Esophagus (tissue), 2 donors: ENCODE data around the gene TPSAB1. TPM values are rescaled to one million over a fixed set of nuclear protein-coding genes. Genes with fewer than 3 reads are reported as not detected.
"Not testable (repeated sequence)": the region's sequence is repeated elsewhere in the genome, so short reads cannot be mapped to it uniquely, and the experiment has no call there.

ENCODE experiments used
- H3K27ac ChIP-seq, 2 donors: one replicate each; pipeline ENCODE4 v1.5.1; 2013; ENCODE audit warnings: low read depth in 2 of 2, mild to moderate bottlenecking in 2 of 2, inconsistent platforms in 1 of 2, low read length in 1 of 2, moderate library complexity in 1 of 2
- H3K27me3 ChIP-seq, 2 donors: one replicate each; pipeline ENCODE4 v1.6.1; 2013; ENCODE audit warnings: low read length in 2 of 2, control low read depth in 1 of 2, mild to moderate bottlenecking in 1 of 2; ENCODE audit not compliant: insufficient read depth in 2 of 2, control insufficient read depth in 1 of 2
- H3K36me3 ChIP-seq, 2 donors: one replicate each; pipeline ENCODE4 v1.6.1; 2013; ENCODE audit warnings: low read length in 1 of 2; ENCODE audit not compliant: control insufficient read depth in 2 of 2, insufficient read depth in 2 of 2
- H3K4me1 ChIP-seq, 2 donors: one replicate each; pipeline ENCODE4 v1.6.1; 2013; ENCODE audit warnings: low read length in 1 of 2; ENCODE audit not compliant: control insufficient read depth in 2 of 2, insufficient read depth in 2 of 2
- H3K4me3 ChIP-seq, 2 donors: one replicate each; pipeline ENCODE4 v1.5.1; 2013; ENCODE audit warnings: low read length in 2 of 2, mild to moderate bottlenecking in 2 of 2, low read depth in 1 of 2, moderate library complexity in 1 of 2
- H3K9me3 ChIP-seq, 2 donors: one replicate each; pipeline ENCODE4 v1.6.1; 2013; ENCODE audit warnings: mild to moderate bottlenecking in 2 of 2, low read depth in 1 of 2, low read length in 1 of 2, moderate library complexity in 1 of 2; ENCODE audit not compliant: control insufficient read depth in 2 of 2, insufficient read depth in 1 of 2
- WGBS, 2 donors: extraction: QIAGEN DNeasy Blood & Tissue Kit; methylation state at CpG; one replicate each; pipeline ENCODE4 v1.1.7; 2013; 5-methylcytosine and 5-hydroxymethylcytosine counted together
- polyA plus RNA-seq, 2 donors: library from polyadenylated mRNA; stranded (reverse); fragments of 200-250 nt; gene quantifications; one replicate each; pipeline ENCODE4 v1.2.3, GENCODE V29; 2013
- donor health status: healthy with polysubstance abuse.
- donor health status: Bipolar disorder and iron deficiency.

TPSAB1 gene
- polyA plus RNA-seq, result 10 to 100 TPM in 1 of 2 donors, 1 to 10 TPM in 1; 2.8 to 33.0 TPM

GRCh38 chr16:1240436-1240835 lies at the start of gene TPSAB1:
TSS of gene TPSAB1 (plus strand) at chr16:1240705. CDS start at chr16:1240939, 234 bp downstream.
- not testable (repeated sequence) for H3K27ac ChIP-seq

GRCh38 chr16:1190789-1191188 lies 49.7 kb upstream of the TPSAB1 start:
- H3K36me3 ChIP-seq, H3K27me3 ChIP-seq, H3K4me1 ChIP-seq, H3K9me3 ChIP-seq, H3K27ac ChIP-seq, H3K4me3 ChIP-seq: not testable (repeated sequence)
- 85 to 92% methylated on average over 10 to 11 of the region's 11 CpGs for WGBS, 2 donors

More at GRCh38 chr16:1240436-1240835, at the start of gene TPSAB1:
- not testable (repeated sequence) for H3K36me3 ChIP-seq, H3K9me3 ChIP-seq, H3K27me3 ChIP-seq, H3K4me3 ChIP-seq, H3K4me1 ChIP-seq
- 44 to 50% methylated on average over 5 to 8 of the region's 12 CpGs for WGBS, 2 donors

GRCh38 chr16:1192384-1193073 lies 48.0 kb upstream of the TPSAB1 start:
- no peak overlapping the region for H3K4me3 ChIP-seq
- H3K27me3 ChIP-seq, result no peaks in the 10 kb centered on the region
- H3K9me3 ChIP-seq, result no peaks in the 10 kb centered on the region
- no peaks in the 10 kb centered on the region for H3K36me3 ChIP-seq
- 66 to 72% methylated on average over 9 of the region's 9 CpGs for WGBS, 2 donors
- H3K4me1 ChIP-seq, result peaks cover 0 to 3% of the 10 kb centered on the region in 2 donors
- peak overlapping the region in 1 of 2 donors; percentile 69 for H3K27ac ChIP-seq

- H3K36me3 ChIP-seq, result no peaks in the 10 kb centered on the region
- 56 to 59% methylated on average over 26 to 30 of the region's 30 CpGs for WGBS, 2 donors
- H3K4me3 ChIP-seq, result no peak overlapping the region
- H3K27ac ChIP-seq, result peak overlapping the region in 1 of 2 donors; percentile 68
- H3K9me3 ChIP-seq, result no peaks in the 10 kb centered on the region
- peaks cover 0 to 3% of the 10 kb centered on the region in 2 donors for H3K4me1 ChIP-seq
- no peaks in the 10 kb centered on the region for H3K27me3 ChIP-seq
Observed at GRCh38 chr16:1193143-1193824, 47.2 kb upstream of the TPSAB1 start.

GRCh38 chr16:1193825-1194581 lies 46.5 kb upstream of the TPSAB1 start:
- Histone ChIP-seq H3K27ac (peak overlapping the region in 1 of 2 donors; percentile 21), H3K27me3 (no peaks in the 10 kb centered on the region), H3K36me3 (no peaks in the 10 kb centered on the region), H3K9me3 (no peaks in the 10 kb centered on the region), H3K4me3 (no peak overlapping the region), H3K4me1 (peaks cover 0 to 3% of the 10 kb centered on the region in 2 donors)
- WGBS, 2 donors, result 64 to 68% methylated on average over 29 of the region's 29 CpGs

- H3K36me3 ChIP-seq, result no peaks in the 10 kb centered on the region
- 30% methylated on average over 48 to 61 of the region's 61 CpGs for WGBS, 2 donors
- no peak overlapping the region for H3K4me3 ChIP-seq
- peaks cover 0 to 3% of the 10 kb centered on the region in 2 donors for H3K4me1 ChIP-seq
- no peaks in the 10 kb centered on the region for H3K9me3 ChIP-seq
- H3K27me3 ChIP-seq, result no peaks in the 10 kb centered on the region
- no peak overlapping the region for H3K27ac ChIP-seq
Observed at GRCh38 chr16:1194665-1195392, 45.7 kb upstream of the TPSAB1 start.

GRCh38 chr16:1195393-1195666 lies 45.2 kb upstream of the TPSAB1 start:
- Histone ChIP-seq H3K36me3 (no peaks in the 10 kb centered on the region), H3K27me3 (no peaks in the 10 kb centered on the region), H3K27ac (no peak overlapping the region), H3K4me1 (peaks cover 0 to 3% of the 10 kb centered on the region in 2 donors), H3K4me3 (no peak overlapping the region), H3K9me3 (no peaks in the 10 kb centered on the region)
- 64 to 70% methylated on average over 14 of the region's 14 CpGs for WGBS, 2 donors

- H3K4me3 ChIP-seq, result no peak overlapping the region
- H3K9me3 ChIP-seq, result no peaks in the 10 kb centered on the region
- H3K36me3 ChIP-seq, result no peaks in the 10 kb centered on the region
- 63 to 65% methylated on average over 11 of the region's 11 CpGs for WGBS, 2 donors
- peaks cover 0 to 3% of the 10 kb centered on the region in 2 donors for H3K4me1 ChIP-seq
- no peak overlapping the region for H3K27ac ChIP-seq
- H3K27me3 ChIP-seq, result no peaks in the 10 kb centered on the region
Observed at GRCh38 chr16:1196494-1196893, 44.0 kb upstream of the TPSAB1 start.

- 62 to 65% methylated on average over 19 of the region's 19 CpGs for WGBS, 2 donors
- H3K36me3 ChIP-seq, result no peaks in the 10 kb centered on the region
- H3K4me1 ChIP-seq, result peaks cover 0 to 3% of the 10 kb centered on the region in 2 donors
- no peak overlapping the region for H3K4me3 ChIP-seq
- no peaks in the 10 kb centered on the region for H3K9me3 ChIP-seq
- no peaks in the 10 kb centered on the region for H3K27me3 ChIP-seq
- H3K27ac ChIP-seq, result no peak overlapping the region
Observed at GRCh38 chr16:1197237-1197866, 43.2 kb upstream of the TPSAB1 start.
